GM12873 (cell line): ENCODE measurements around the gene ADGRD1.

Experiments used
- CTCF ChIP-seq: IDR thresholded peaks from 2 replicates; pipeline ENCODE4 v1.5.1; 2012; ENCODE audit warnings: low read depth, mild to moderate bottlenecking, moderate library complexity, low read length, control low read depth; ENCODE audit not compliant: insufficient read depth; ENCODE audit errors: missing control alignments

Gene ADGRD1

GRCh38 chr12:130988751-130989150 lies 35.0 kb downstream of the ADGRD1 start:
- no peak for TF ChIP-seq CTCF

GRCh38 chr12:130989391-130989790 lies 35.7 kb downstream of the ADGRD1 start:
- TF ChIP-seq CTCF: no peak

GRCh38 chr12:130990034-130990433 lies 36.3 kb downstream of the ADGRD1 start:
- TF ChIP-seq CTCF: no peak

GRCh38 chr12:130992448-130992847 lies 38.7 kb downstream of the ADGRD1 start:
- TF ChIP-seq CTCF: no peak

- TF ChIP-seq CTCF: no peak
Observed at GRCh38 chr12:130992979-130993538, 39.4 kb downstream of the ADGRD1 start.

- no peak for TF ChIP-seq CTCF
Observed at GRCh38 chr12:130993759-130994670, 40.3 kb downstream of the ADGRD1 start.

GRCh38 chr12:130994821-130995375 lies 41.2 kb downstream of the ADGRD1 start:
- no peak for TF ChIP-seq CTCF
